Stimulated activated CD8-positive, alpha-beta memory T cell treated with anti-CD3 and anti-CD28 coated beads, Interleukin-12 subunit alpha, Interleukin-12 subunit beta, amount 100 ng/mL, for 24 hours (primary cell): ENCODE results near the gene UBE2QL1.
"Not testable (repeated sequence)": the region's sequence is repeated elsewhere in the genome, so short reads cannot be mapped to it uniquely, and the experiment has no call there.

Source experiments
- DNase-seq: peaks from one replicate; pipeline ENCODE4 v3.0.0-alpha.2; 2020; ENCODE audit errors: extremely low read depth

UBE2QL1 gene

DNA sequence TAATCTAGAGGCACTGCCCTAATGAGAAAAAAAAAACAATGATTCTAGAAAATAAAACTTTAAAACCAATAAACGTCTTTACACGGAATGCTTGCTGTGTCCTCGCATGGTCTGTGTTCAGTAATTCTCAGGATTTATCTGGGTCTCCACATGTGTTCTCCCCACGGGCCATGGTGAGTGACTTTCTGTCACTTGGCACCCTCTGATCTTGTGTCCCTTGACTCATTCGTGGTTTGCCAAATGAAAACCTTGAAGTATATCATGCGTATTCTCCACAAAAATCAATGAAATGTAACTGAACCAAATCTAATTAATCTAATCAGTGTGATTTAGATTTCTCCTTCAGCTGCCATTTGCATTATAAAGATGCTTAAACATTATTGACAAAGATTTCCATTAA lies 48.0 kb downstream of the UBE2QL1 start:
- DNase-seq = no peak

DNA sequence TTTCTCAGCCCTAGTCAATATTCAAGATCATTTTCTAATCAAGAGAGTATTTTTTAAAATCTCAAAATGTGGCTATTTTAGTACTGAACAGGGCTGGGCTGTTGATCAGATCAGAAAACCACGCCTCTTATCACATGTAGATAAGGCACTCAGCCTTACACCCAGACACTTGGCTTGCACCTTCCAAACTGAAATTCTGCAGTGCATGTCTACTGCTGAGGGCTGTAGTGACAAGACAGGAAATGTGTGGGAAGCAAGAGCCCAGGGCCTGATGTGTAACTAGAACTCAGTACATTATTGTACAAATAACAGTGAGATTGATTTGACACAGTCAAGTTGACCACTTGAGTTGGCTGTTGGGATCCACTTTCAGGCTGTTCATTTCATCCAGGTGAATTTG lies 48.6 kb downstream of the UBE2QL1 start:
- no peak for DNase-seq

DNA sequence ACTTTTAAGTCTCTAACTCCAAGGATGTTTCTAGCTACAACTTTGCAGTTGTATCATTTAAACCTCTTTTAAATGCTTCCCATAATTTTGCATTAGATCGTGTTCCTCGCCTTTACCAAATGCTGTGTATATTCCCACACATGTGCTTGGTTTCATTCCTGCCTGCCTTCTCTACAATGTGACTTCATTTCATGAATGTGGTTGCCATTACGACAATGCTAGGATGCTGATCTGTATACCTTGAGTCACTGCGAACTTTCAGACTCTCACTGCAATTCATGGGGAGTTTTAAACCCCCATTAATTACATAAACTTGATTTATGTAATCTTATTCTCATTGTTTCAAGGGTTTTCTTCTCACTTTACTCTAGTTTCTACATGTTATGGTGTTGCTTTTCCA lies 50.3 kb downstream of the UBE2QL1 start:
- DNase-seq = no peak

DNA sequence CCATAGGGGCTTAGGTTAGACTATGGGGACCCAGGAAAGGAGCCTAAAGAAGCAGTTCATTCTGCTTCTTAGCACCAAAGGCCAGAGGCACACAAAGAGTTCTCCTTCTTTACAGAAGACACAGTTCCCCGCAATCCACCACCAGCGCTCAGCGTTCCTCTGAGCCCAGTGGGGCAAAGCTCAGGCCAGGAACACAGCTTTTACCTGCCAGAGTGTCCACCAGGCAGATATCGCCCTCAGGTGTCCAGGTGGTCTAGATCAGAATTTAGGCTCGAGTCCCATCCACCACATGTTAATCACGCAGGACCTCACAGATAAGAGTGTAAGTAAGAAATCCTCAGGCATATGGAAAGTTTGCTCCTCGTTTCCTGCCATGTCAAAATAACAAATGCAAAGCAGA lies 53.0 kb downstream of the UBE2QL1 start:
- DNase-seq = no peak

DNA sequence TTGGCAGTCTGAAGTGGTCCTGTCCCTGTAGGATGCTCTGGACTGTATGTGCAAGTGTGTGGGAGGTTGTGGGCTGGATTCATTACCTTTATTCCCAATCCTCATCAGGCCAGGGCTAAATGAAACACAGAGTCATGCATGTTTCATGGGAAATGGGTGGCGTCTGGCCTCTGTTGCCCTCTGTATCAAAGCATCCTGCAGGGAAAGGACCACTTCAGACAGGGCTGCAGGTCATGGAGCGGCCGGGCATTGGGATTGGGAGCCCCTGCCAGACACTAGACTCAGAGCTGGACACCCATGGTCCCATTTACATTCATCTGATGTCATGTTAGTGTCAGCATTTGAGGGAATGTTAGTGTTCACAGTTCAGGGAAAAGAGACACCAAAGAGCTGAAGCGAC lies 53.8 kb downstream of the UBE2QL1 start:
- no peak for DNase-seq

DNA sequence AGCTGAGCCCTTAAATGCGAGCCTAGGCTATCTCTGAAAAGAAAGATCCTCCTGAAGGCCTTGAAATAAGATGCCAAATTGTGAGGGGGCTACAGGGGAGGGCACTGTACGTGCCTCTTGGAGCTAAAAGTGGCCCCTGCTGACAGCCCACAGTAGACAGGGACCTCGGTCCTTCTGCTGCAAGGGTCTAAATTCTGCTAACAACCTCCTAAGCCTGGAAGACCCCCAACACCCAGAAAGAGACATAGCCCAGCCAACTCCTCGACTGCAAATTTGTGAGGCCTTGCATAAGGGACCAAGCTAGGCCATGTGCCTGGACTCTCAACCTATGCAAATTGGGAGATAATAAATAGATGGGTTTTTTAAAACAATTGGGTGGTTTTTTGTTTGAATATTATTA lies 54.7 kb downstream of the UBE2QL1 start:
- no peak for DNase-seq

DNA sequence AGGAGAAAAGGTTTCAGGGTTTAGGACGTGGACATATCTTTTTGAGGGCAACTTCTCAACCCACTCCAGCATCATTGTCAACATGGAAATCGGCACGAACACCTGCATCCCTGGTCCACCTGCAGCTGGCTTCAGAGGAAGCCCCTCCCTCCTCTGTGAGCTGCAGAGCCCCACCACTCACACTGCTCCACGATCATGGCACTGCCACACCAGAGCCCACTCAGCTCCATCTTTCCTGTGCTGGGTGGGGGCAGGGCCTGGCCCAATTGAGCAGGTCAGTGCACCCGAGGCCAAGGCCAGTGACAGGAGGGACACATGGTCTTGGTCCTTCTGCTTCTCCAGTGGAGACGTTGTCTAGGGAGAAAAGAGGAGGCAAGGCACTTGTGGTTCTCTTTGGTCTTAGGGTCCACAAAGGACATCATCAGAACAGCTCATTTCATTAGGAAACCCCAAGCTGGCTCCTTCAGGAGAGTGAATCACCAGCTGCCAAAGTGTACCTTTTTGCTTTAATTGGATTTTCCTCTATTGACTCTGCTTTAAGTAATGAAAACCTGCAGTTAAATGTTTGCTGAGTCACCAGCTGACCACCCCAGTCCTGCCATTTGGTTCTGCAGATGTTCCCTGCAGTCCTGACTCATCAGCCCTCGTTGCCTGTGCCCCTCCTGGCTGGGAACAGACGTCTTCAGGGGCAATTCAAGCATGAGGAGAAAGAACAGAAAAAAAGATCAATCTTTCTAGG lies 56.2 kb downstream of the UBE2QL1 start:
- no peak for DNase-seq

DNA sequence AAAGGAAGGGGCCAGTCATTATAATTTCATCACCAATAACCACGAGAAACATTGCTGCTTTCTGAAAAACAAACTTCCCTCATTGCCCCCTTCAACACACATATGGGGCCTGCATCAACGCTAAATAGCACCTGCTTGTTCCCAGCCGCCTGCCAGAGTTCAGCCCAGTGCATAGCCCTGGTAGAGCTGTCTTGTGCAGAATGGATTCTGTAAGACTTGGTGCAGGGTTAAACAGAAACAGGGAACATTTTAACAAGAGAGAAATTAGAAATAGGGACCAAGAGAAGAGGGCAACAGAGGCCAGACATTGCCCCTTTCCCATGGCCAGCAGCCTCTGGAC lies 56.7 kb downstream of the UBE2QL1 start:
- no peak for DNase-seq

DNA sequence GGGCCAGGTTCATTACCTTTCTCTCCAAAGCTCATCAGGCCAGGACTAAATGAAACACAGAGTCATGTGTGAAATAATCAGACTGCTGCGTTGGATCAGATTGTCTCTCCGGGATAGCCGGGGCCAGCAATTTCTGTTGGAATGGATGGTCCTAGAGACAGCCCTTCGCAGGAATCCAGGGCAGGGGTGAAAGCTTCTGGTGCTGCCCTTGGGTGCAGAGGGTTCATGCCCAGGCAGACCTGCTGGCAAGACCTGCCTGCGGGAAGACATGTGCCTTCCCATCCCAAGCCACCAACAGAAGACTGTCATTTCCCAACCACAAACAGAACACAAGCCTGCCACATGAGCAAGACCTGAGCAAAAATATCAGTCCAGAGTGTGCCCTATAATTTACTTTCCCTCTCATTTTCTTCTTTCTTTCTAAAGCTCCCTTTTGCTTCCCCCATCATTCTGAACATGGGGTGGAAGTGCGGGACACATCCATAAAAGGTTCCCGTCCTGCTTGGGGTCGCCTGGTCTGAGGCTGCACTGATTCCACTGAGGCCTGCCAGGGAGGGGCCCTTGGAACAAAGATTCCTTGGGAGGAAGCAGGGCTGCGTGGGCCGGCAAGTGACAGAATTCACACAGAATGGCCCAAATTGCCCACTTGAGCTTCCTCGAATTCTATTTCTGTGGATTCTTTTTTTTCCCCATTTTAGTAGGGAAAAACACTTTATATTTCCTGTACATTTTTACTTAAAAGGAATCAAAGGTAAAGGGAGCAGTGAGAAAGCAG lies 57.3 kb downstream of the UBE2QL1 start:
- DNase-seq = no peak

DNA sequence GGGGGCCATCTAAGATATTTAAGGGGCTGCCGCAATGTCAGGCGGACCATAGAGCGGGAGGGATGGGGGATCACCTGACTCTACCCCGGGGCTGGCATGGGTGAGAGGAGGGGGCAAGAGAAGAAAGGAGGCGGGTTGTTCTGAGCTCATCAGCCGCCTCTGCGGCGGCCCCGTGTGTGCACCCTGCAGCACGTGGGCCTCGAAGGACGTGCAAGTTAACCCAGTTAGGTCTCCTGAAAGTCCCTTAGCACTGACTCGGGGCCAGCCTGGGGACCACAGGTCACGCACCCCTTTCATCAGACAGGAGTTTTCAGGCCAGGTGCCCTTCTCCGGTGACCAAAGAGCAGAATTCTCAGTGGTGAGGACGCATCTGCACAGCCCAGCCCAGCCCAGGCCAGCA lies 58.0 kb downstream of the UBE2QL1 start:
- no peak for DNase-seq

DNA sequence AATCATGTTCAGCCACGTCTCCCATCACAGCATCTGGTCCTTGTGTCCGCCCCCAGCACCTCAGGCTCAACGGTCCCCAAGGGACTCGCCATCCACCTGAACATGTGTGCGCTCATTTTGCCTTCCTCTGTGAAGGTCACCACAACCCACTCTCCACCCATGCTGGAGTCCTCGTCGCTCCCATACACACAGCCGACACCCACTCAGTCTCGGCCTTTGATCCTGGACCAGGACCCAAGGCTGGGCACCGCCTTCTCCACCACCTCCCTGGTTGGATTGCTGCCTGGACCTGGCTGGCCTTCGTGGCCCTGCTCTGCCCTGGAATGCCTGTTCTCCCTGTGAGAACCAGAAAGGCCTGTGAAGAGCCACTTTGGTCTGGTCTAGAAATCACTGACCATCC lies 60.3 kb downstream of the UBE2QL1 start:
- DNase-seq = no peak

DNA sequence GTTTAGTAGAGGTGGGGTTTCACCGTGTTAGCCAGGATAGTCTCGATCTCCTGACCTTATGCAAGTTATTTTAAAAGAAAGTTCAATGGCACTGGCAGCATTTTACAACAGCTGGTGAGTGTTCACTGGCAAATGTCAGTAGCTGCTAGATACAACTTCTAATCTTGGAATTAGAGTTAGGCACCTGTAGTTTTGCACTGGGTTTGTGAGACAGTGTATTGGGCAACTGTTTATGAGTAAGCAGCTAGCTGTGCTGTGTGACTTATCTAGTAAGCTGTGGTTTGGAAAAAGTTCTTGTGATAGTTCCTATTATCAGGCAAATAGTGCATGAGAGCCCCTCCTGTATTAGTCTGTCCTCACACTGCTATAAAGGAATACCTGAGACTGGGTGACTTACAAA lies 61.5 kb downstream of the UBE2QL1 start:
- no peak for DNase-seq

DNA sequence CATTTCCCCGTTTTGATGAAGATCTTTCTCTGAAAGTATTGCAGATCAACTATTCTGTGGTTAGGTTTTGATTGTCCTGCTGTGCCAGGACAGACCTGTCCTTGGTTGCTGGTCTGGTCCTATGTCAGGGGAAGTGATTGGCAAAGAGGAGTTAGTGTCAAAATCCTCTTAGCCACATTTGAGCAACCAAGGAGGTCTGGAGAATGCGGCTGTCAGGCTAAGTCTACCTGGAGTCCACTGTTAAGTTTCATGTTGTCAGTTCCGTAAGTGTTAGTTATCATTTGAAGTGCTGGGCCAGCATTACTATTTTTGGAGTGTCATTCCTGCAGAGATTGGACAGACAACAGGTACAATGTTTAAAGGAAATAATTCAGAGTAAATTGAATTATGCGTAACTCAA lies 62.3 kb downstream of the UBE2QL1 start:
- no peak for DNase-seq

DNA sequence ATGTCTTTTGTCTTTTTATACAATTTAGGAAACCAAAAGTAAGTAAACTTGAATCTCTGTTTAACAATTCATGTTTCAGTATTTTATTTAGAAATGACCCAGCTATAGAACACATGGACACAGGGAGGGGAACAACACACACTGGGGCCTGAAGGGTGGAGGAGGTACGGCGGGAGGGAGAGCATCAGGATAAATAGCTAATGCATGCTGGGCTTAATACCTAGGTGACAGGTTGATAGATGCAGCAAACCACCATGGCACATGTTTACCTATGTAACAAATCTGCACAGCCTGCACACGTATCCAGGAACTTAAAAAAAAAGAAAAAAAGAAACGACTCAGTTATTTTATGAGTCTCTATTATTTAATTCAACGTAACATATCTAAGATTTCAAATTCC lies 67.2 kb downstream of the UBE2QL1 start:
- DNase-seq = not testable (repeated sequence)

DNA sequence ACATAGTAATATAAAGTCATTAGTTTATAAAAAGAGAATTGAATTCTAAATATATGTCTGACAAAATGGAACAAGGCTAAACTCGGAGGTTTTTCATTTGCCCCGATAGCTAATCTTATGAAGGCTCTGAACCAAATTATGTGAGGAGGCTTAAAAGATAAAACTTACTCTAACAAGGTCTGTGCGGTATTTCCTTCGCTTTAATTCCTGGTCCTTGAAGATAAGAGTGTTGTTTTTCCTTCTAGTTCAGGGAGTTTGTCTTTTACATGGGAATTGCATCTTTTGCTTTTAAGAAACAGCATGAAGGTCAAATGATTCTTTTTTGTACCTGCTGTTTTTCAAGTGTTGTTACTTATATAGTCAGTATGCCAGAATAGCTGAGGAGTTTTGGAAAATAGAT lies 68.2 kb downstream of the UBE2QL1 start:
- DNase-seq = no peak

DNA sequence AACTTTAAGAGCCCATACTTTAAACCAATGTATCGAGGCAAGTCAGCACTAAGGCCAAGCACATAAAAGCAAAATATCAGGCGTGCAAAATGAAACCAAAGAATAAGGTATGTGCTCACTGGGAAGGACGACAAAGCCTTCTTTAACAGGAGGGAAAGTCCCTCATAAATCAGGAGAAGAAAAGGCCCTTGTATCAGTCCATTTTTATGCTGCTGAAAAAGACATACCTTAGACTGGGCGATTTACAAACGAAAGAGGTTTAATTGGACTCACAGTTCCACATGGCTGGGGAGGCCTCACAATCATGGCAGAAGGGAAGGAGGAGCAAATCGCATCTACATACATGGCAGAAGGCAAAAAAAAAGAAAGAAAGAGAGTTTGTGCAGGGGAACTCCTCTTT lies 68.9 kb downstream of the UBE2QL1 start:
- no peak for DNase-seq

DNA sequence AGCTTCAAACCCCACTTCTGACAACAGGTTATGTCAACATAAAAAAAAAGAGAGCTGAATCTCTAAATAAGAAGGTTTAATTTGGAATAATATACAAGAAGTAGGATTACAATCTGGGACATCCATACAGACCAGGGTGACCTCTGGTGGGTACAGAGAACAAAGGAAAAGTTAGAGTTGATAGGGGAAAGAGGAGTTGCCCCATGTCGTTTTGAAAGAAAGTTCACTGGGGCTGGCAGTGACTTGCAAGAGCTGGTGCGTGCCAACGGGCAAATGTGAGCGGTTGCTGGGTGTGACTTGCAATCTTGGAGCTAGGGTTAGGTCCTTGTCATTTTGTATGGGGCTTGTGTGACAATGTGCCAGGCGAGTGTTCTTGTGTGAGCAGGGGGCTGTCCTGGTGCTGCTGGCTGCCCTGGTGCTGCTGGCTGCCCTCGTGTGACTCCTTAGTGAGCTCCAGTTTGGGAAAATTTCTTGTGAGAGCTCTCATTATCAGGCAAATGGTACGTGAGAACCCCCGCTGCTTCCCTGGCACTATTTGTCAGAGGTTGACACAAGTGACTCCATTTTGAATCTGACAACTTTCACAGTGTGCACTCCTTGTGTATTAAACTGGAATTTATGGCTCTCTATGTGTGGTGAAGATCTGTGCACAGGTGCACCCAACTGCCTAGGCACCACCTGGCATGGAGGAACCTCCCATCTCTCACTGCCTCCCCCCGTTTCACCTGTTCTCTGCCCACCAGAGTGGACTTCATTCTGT lies 69.8 kb downstream of the UBE2QL1 start:
- DNase-seq = no peak

DNA sequence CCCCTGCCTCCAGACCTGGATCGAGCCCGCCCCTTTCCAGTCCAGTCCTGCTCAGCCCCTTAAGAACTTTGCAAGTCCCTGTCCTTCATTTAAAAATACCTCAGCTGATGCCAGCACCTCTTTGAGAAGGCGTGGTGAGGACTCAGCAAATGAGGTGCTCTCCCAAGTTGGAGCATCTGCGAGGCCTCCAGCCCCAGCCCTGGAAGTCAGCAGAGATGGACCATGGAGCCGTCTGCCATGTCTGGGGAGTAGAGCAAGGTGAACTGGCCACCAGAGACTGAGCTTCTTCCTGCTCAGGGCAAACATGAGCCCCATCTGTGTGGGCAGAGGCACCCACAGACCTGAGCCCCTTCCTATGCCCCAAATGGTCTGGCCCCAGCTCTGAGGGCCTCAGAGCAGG lies 71.5 kb downstream of the UBE2QL1 start:
- no peak for DNase-seq

DNA sequence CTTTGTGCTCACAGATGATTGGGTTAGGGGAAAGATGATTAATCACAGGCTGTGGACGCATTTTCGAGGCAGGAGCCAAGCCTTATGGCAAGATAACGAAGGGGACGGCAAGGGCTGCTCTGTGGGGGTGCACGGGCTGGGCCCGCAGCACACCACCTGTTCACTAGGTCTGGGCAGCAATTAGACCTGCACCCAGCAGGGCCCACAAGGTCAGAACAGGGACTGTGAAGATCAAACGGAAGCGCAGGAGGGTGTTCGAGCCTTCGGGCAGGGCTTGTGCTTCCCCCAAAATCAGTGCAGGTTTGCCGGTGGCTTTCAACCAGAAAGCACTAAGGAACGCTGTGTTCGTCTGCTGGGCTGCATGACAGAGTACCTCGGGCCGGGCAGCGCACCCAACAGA lies 73.7 kb downstream of the UBE2QL1 start:
- DNase-seq = no peak

DNA sequence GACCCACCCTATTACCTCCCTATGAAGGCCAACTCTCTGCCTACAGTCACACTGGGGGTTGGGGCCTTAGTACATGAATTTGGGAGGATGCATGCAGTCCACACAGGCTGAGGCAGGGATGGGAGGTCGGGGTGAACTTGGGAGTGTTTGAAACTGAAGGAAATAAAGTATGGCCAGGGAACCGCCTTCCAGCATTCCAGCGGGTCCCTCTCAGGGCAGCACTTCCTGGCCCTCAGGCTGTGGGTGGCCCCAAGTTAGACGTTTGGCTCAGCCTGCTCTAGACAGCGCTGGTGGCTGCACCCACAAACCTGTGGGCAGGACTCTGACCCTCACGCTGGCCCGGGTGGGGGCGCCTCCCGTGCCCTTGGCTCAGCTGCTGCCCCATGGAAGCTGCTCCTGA lies 74.3 kb downstream of the UBE2QL1 start:
- no peak for DNase-seq

DNA sequence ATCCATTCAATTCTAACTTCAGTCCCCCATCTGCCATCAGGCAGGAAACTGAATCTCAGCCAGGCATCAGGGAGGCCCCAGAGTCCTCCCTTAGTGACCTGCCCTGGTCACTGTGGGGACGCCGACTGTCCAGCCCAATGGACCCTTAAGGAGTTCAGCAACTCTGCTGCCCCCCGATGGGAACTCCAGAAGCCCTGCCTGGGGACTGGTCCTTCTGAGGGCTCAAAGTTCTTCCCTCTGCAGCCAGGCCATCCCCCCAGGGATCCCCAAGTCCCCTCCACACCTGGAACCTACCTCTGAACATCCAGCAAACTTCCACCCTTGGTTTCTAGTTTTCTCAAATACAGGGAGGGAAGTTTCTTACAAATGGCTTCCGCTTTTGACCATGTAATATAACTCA lies 76.8 kb downstream of the UBE2QL1 start:
- no peak for DNase-seq

DNA sequence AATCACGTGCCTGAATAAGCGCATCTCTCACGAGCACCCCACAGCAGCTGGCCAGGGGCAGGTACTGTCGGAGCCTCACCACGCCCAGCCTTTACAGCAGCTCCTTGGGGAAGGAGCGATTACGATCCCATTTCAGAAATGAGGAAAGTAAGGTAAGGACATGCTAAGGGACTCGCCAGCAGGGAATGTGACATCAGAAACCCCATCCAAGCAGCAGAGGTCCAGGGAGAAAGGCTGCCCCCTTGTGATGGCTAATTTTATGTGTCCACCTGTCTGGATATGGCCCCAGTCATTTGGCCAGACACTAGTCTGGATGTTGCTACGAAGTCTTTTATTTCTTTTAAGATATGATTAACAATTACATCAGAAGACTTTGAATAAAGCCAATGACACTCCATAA lies 77.3 kb downstream of the UBE2QL1 start:
- no peak for DNase-seq
